ENCODE results near the gene PCDH11Y. TPM values are rescaled to one million over a fixed set of nuclear protein-coding genes. Genes with fewer than 3 reads are reported as not detected.
"Not testable (repeated sequence)": the region's sequence is repeated elsewhere in the genome, so short reads cannot be mapped to it uniquely, and the experiment has no call there.

PCDH11Y gene
- not detected for total RNA-seq (2013)
- polyA plus RNA-seq: not detected
- polyA minus RNA-seq: not detected in 2 replicates
- total RNA-seq: 0 to 1.3 (median 0) reads per million in 11 experiments

GRCh38 chrY:5000057-5000456, at the start of gene PCDH11Y:
PCDH11Y (plus strand) TSS chrY:5000296; CDS start chrY:5057100, 56,804 bp downstream.
- H3K9me3 Mint-ChIP-seq; intact Hi-C loops (cut with micrococcal nuclease); H3K4me2 ChIP-seq (replicated peaks; ENCODE audit: extremely low read depth, low read length, poor library complexity, severe bottlenecking); H3K79me2 ChIP-seq (ENCODE audit: insufficient read depth, low read length); H3K4me3 Mint-ChIP-seq; H3K9me3 ChIP-seq (replicated peaks in 1 of 2; ENCODE audit: control insufficient read depth in 1 of 2, insufficient read depth in 1 of 2, low read length in 2 of 2); H2AFZ ChIP-seq (ENCODE audit: insufficient read depth, low read depth, low read length, poor library complexity, severe bottlenecking); H3K4me1 ChIP-seq (ENCODE audit: control insufficient read depth in 1 of 2, insufficient read depth in 2 of 2, low read length in 2 of 2); H3K4me1 Mint-ChIP-seq; H4K20me1 ChIP-seq (ENCODE audit: insufficient read depth, low read length); H3K36me3 ChIP-seq (replicated peaks in 1 of 2; ENCODE audit: control insufficient read depth in 1 of 2, insufficient read depth in 2 of 2, low read length in 2 of 2); H3K4me3 ChIP-seq (replicated peaks in 1 of 3; ENCODE audit: low read depth in 2 of 3, low read length in 3 of 3); H3K27ac ChIP-seq (ENCODE audit: low read depth in 1 of 2, low read length in 2 of 2); H3K27ac Mint-ChIP-seq; H3K36me3 Mint-ChIP-seq; DNase-seq; H3K9ac ChIP-seq (ENCODE audit: insufficient read depth, low read length, poor library complexity, severe bottlenecking): not testable (repeated sequence)
- peaks cover 1 to 36% (median 17%) of the 10 kb centered on the region in 3 donors for H3K27me3 Mint-ChIP-seq (ENCODE audit: low read depth in 3 of 3)
- H3K27me3 ChIP-seq (ENCODE audit: control insufficient read depth in 2 of 2, insufficient read depth in 2 of 2, low read length in 2 of 2): peaks cover 0 to 13% of the 10 kb centered on the region in 2 donors
- no CpG with 5 or more reads among the region's 21 CpGs for WGBS (ENCODE audit: insufficient coverage)

- not testable (repeated sequence) for H3K27ac Mint-ChIP-seq
- no CpG with 5 or more reads among the region's 4 CpGs for WGBS (ENCODE audit: insufficient coverage)
Measured at GRCh38 chrY:4967894-4968293, 32.2 kb upstream of the PCDH11Y start.

GRCh38 chrY:4991743-4992400, 8.2 kb upstream of the PCDH11Y start:
- H3K9me3 ChIP-seq (replicated peaks in 1 of 2; ENCODE audit: control insufficient read depth in 1 of 2, insufficient read depth in 1 of 2, low read length in 2 of 2); H3K4me3 ChIP-seq (replicated peaks in 1 of 3; ENCODE audit: low read depth in 2 of 3, low read length in 3 of 3); H3K9ac ChIP-seq (ENCODE audit: insufficient read depth, low read length, poor library complexity, severe bottlenecking); H3K9me3 Mint-ChIP-seq; H3K27ac ChIP-seq (ENCODE audit: low read depth in 1 of 2, low read length in 2 of 2); intact Hi-C loops (cut with micrococcal nuclease); H3K27me3 Mint-ChIP-seq (ENCODE audit: low read depth in 3 of 3); H3K27me3 ChIP-seq (ENCODE audit: control insufficient read depth in 2 of 2, insufficient read depth in 2 of 2, low read length in 2 of 2); H3K4me1 ChIP-seq (ENCODE audit: control insufficient read depth in 1 of 2, insufficient read depth in 2 of 2, low read length in 2 of 2); H3K4me1 Mint-ChIP-seq; H3K4me2 ChIP-seq (replicated peaks; ENCODE audit: extremely low read depth, low read length, poor library complexity, severe bottlenecking); H3K36me3 Mint-ChIP-seq; DNase-seq; H3K4me3 Mint-ChIP-seq; H3K79me2 ChIP-seq (ENCODE audit: insufficient read depth, low read length); H3K27ac Mint-ChIP-seq; H2AFZ ChIP-seq (ENCODE audit: insufficient read depth, low read depth, low read length, poor library complexity, severe bottlenecking); H4K20me1 ChIP-seq (ENCODE audit: insufficient read depth, low read length); H3K36me3 ChIP-seq (replicated peaks in 1 of 2; ENCODE audit: control insufficient read depth in 1 of 2, insufficient read depth in 2 of 2, low read length in 2 of 2): not testable (repeated sequence)
- no CpG with 5 or more reads among the region's 8 CpGs for WGBS (ENCODE audit: insufficient coverage)

More at GRCh38 chrY:4967894-4968293, 32.2 kb upstream of the PCDH11Y start:
- H3K27me3 Mint-ChIP-seq (ENCODE audit: low read depth in 3 of 3); H3K9me3 Mint-ChIP-seq; H3K36me3 ChIP-seq (replicated peaks in 1 of 2; ENCODE audit: control insufficient read depth in 1 of 2, insufficient read depth in 2 of 2, low read length in 2 of 2); intact Hi-C loops (cut with micrococcal nuclease); H3K4me1 ChIP-seq (ENCODE audit: control insufficient read depth in 1 of 2, insufficient read depth in 2 of 2, low read length in 2 of 2); H4K20me1 ChIP-seq (ENCODE audit: insufficient read depth, low read length); DNase-seq; H3K4me1 Mint-ChIP-seq; H2AFZ ChIP-seq (ENCODE audit: insufficient read depth, low read depth, low read length, poor library complexity, severe bottlenecking); H3K27ac ChIP-seq (ENCODE audit: low read depth in 1 of 2, low read length in 2 of 2); H3K27me3 ChIP-seq (ENCODE audit: control insufficient read depth in 2 of 2, insufficient read depth in 2 of 2, low read length in 2 of 2); H3K9ac ChIP-seq (ENCODE audit: insufficient read depth, low read length, poor library complexity, severe bottlenecking); H3K79me2 ChIP-seq (ENCODE audit: insufficient read depth, low read length); H3K4me3 Mint-ChIP-seq; H3K4me3 ChIP-seq (replicated peaks in 1 of 3; ENCODE audit: low read depth in 2 of 3, low read length in 3 of 3); H3K4me2 ChIP-seq (replicated peaks; ENCODE audit: extremely low read depth, low read length, poor library complexity, severe bottlenecking); H3K9me3 ChIP-seq (replicated peaks in 1 of 2; ENCODE audit: control insufficient read depth in 1 of 2, insufficient read depth in 1 of 2, low read length in 2 of 2); H3K36me3 Mint-ChIP-seq: not testable (repeated sequence)

- H3K36me3 Mint-ChIP-seq; H3K9ac ChIP-seq (ENCODE audit: insufficient read depth, low read length, poor library complexity, severe bottlenecking); H4K20me1 ChIP-seq (ENCODE audit: insufficient read depth, low read length); H3K4me3 ChIP-seq (replicated peaks in 1 of 3; ENCODE audit: low read depth in 2 of 3, low read length in 3 of 3); H3K27ac Mint-ChIP-seq; intact Hi-C loops (cut with micrococcal nuclease); H3K9me3 Mint-ChIP-seq; H3K27me3 Mint-ChIP-seq (ENCODE audit: low read depth in 3 of 3); H3K4me1 Mint-ChIP-seq; H3K4me2 ChIP-seq (replicated peaks; ENCODE audit: extremely low read depth, low read length, poor library complexity, severe bottlenecking); H3K4me1 ChIP-seq (ENCODE audit: control insufficient read depth in 1 of 2, insufficient read depth in 2 of 2, low read length in 2 of 2); H3K79me2 ChIP-seq (ENCODE audit: insufficient read depth, low read length); H3K27ac ChIP-seq (ENCODE audit: low read depth in 1 of 2, low read length in 2 of 2); H3K36me3 ChIP-seq (replicated peaks in 1 of 2; ENCODE audit: control insufficient read depth in 1 of 2, insufficient read depth in 2 of 2, low read length in 2 of 2); DNase-seq; H3K4me3 Mint-ChIP-seq; H3K27me3 ChIP-seq (ENCODE audit: control insufficient read depth in 2 of 2, insufficient read depth in 2 of 2, low read length in 2 of 2); H2AFZ ChIP-seq (ENCODE audit: insufficient read depth, low read depth, low read length, poor library complexity, severe bottlenecking); H3K9me3 ChIP-seq (replicated peaks in 1 of 2; ENCODE audit: control insufficient read depth in 1 of 2, insufficient read depth in 1 of 2, low read length in 2 of 2): not testable (repeated sequence)
- WGBS (ENCODE audit: insufficient coverage): no CpG with 5 or more reads among the region's 5 CpGs
Measured at GRCh38 chrY:4994892-4995291, 5.2 kb upstream of the PCDH11Y start.
